DOHH2 (cell line): ENCODE data around the gene ACSF3.
"Not testable (repeated sequence)": the region's sequence is repeated elsewhere in the genome, so short reads cannot be mapped to it uniquely, and the experiment has no call there.

Experiments used
- H3F3A ChIP-seq: fragments of 200-600 bp; sonication (generic), shearing (Covaris generic); 2 replicates; pipeline ENCODE4 v1.6.0; 2016; ENCODE audit warnings: antibody characterized with exemption, mild to moderate bottlenecking; ENCODE audit not compliant: control insufficient read depth, insufficient read depth
- H3K27ac ChIP-seq: fragments of 200-600 bp; sonication (generic); 2 replicates; pipeline ENCODE4 v1.5.1; 2014; ENCODE audit warnings: low read depth, mild to moderate bottlenecking, low read length, moderate library complexity
- H3K27me3 ChIP-seq: fragments of 200-600 bp; sonication (generic); 2 replicates; pipeline ENCODE4 v1.6.1; 2014; ENCODE audit warnings: mild to moderate bottlenecking, low read length, mixed read lengths; ENCODE audit not compliant: control insufficient read depth
- H3K36me3 ChIP-seq: fragments of 200-600 bp; sonication (generic); 2 replicates; pipeline ENCODE4 v1.6.1; 2014; ENCODE audit warnings: mild to moderate bottlenecking, low read length, moderate library complexity, mixed read lengths; ENCODE audit not compliant: control insufficient read depth
- H3K4me1 ChIP-seq: fragments of 200-600 bp; sonication (generic); 2 replicates; pipeline ENCODE4 v1.6.1; 2014; ENCODE audit warnings: mild to moderate bottlenecking, low read length, mixed read lengths; ENCODE audit not compliant: control insufficient read depth
- H3K4me2 ChIP-seq: fragments of 200-600 bp; sonication (generic); 2 replicates; pipeline ENCODE4 v1.6.0; 2014; ENCODE audit warnings: mild to moderate bottlenecking, low read length, moderate library complexity
- H3K4me3 ChIP-seq: fragments of 200-600 bp; sonication (generic); 2 replicates; pipeline ENCODE4 v1.5.1; 2014; ENCODE audit warnings: mild to moderate bottlenecking, low read length, mixed read lengths
- H3K79me2 ChIP-seq: fragments of 200-600 bp; sonication (generic); 2 replicates; pipeline ENCODE4 v1.6.1; 2014; ENCODE audit warnings: mild to moderate bottlenecking, low read length, mixed read lengths; ENCODE audit not compliant: control insufficient read depth
- H3K9me2 ChIP-seq: fragments of 200-600 bp; sonication (generic); replicated peaks from 2 replicates; pipeline ENCODE4 v1.6.1; 2014; ENCODE audit warnings: mild to moderate bottlenecking, low read length, mixed read lengths; ENCODE audit not compliant: control insufficient read depth
- H3K9me3 ChIP-seq: fragments of 200-600 bp; sonication (generic); 2 replicates; pipeline ENCODE4 v1.6.1; 2014; ENCODE audit warnings: antibody characterized with exemption, low read length, mixed read lengths; ENCODE audit not compliant: control insufficient read depth, insufficient read depth
- H4K20me1 ChIP-seq: fragments of 200-600 bp; sonication (generic); 2 replicates; pipeline ENCODE4 v1.6.0; 2014; ENCODE audit warnings: low read depth, mild to moderate bottlenecking, antibody characterized with exemption, low read length, moderate library complexity; ENCODE audit not compliant: control insufficient read depth, insufficient read depth
- CTCF ChIP-seq: fragments of 200-600 bp; sonication (generic); IDR thresholded peaks from one replicate; pipeline ENCODE4 v1.5.1; 2014; ENCODE audit warnings: antibody characterized with exemption, mild to moderate bottlenecking, low read depth, low read length; ENCODE audit not compliant: poor library complexity, severe bottlenecking
- EZH2phosphoT487 ChIP-seq: fragments of 200-600 bp; sonication (generic); IDR thresholded peaks from 2 replicates; pipeline ENCODE4 v1.6.1; 2017; ENCODE audit warnings: borderline replicate concordance, mild to moderate bottlenecking, antibody characterized with exemption, low read length, moderate library complexity, mixed read lengths

Gene ACSF3

GRCh38 chr16:89067677-89068443, 25.8 kb upstream of the ACSF3 start:
- Histone ChIP-seq H3K4me1 (peaks cover 57% of the 10 kb centered on the region), H4K20me1 (no peaks in the 10 kb centered on the region), H3K27ac (peak overlapping the region; percentile 33; the same call in 1 of the 2 replicates), H3K9me2 (no peaks in the 10 kb centered on the region), H3K36me3 (no peaks in the 10 kb centered on the region), H3K4me3 (peak overlapping the region; percentile 49), H3K4me2 (peak overlapping the region; percentile 61), H3K27me3 (no peaks in the 10 kb centered on the region), H3K9me3 (no peaks in the 10 kb centered on the region), H3K79me2 (no peaks in the 10 kb centered on the region), H3F3A (no peaks in the 10 kb centered on the region)
- no peak for TF ChIP-seq EZH2phosphoT487

GRCh38 chr16:89068814-89069616, 24.6 kb upstream of the ACSF3 start:
- H4K20me1 ChIP-seq, H3K27me3 ChIP-seq, H3K4me3 ChIP-seq, H3K9me2 ChIP-seq, H3F3A ChIP-seq, H3K4me2 ChIP-seq, H3K9me3 ChIP-seq, H3K36me3 ChIP-seq, H3K27ac ChIP-seq, H3K79me2 ChIP-seq: not testable (repeated sequence)
- peaks cover 45% of the 10 kb centered on the region for H3K4me1 ChIP-seq

GRCh38 chr16:89069920-89070319, 23.7 kb upstream of the ACSF3 start:
- no peak overlapping the region for H3K27ac ChIP-seq
- H3K79me2 ChIP-seq, result no peaks in the 10 kb centered on the region
- TF ChIP-seq EZH2phosphoT487 (no peak), CTCF (no peak)
- peaks cover 14% of the 10 kb centered on the region for H3F3A ChIP-seq
- H3K4me3 ChIP-seq, result no peak overlapping the region
- no peaks in the 10 kb centered on the region for H3K36me3 ChIP-seq
- no peaks in the 10 kb centered on the region for H4K20me1 ChIP-seq
- H3K4me1 ChIP-seq, result peaks cover 36% of the 10 kb centered on the region
- H3K4me2 ChIP-seq, result no peak overlapping the region
- no peaks in the 10 kb centered on the region for H3K27me3 ChIP-seq
- H3K9me2 ChIP-seq, result no peaks in the 10 kb centered on the region
- H3K9me3 ChIP-seq, result peaks cover 17% of the 10 kb centered on the region

- H3K4me3 ChIP-seq, result no peak overlapping the region
- H3K9me3 ChIP-seq, result peaks cover 24% of the 10 kb centered on the region
- H3F3A ChIP-seq, result peaks cover 14% of the 10 kb centered on the region
- no peaks in the 10 kb centered on the region for H4K20me1 ChIP-seq
- TF ChIP-seq CTCF, result no peak
- TF ChIP-seq EZH2phosphoT487, result no peak
- no peaks in the 10 kb centered on the region for H3K27me3 ChIP-seq
- H3K9me2 ChIP-seq, result no peaks in the 10 kb centered on the region
- H3K36me3 ChIP-seq, result no peaks in the 10 kb centered on the region
- H3K27ac ChIP-seq, result no peak overlapping the region
- peaks cover 30% of the 10 kb centered on the region for H3K4me1 ChIP-seq
- H3K4me2 ChIP-seq, result no peak overlapping the region
- H3K79me2 ChIP-seq, result no peaks in the 10 kb centered on the region
Observed at GRCh38 chr16:89070590-89070989, 23.1 kb upstream of the ACSF3 start.
